Right renal pelvis (tissue), 4 donors: ENCODE data around the gene LBR. TPM values are rescaled to one million over a fixed set of nuclear protein-coding genes. Genes with fewer than 3 reads are reported as not detected.

Experiments used
- DNase-seq, 4 donors: peaks; one replicate each; pipeline ENCODE4 v3.0.0-alpha.2; 2013; ENCODE audit warnings: low read depth in 4 of 4, low spot score in 3 of 4, missing footprints in 1 of 4
- polyA plus RNA-seq, 4 donors: library from polyadenylated mRNA; unstranded; fragments of 120-200 nt; gene quantifications; one replicate each; pipeline ENCODE4 v1.2.1, GENCODE V29; 2013; ENCODE audit not compliant: insufficient read length in 4 of 4

Gene LBR
- polyA plus RNA-seq, 4 donors = 84.8 to 104 (median 93.6) TPM

- DNase-seq = no peak
Observed at GRCh38 chr1:225425201-225425786, 2.5 kb downstream of the LBR start.

- DNase-seq = no peak
Observed at GRCh38 chr1:225424562-225425200, 3.2 kb downstream of the LBR start.

DNA sequence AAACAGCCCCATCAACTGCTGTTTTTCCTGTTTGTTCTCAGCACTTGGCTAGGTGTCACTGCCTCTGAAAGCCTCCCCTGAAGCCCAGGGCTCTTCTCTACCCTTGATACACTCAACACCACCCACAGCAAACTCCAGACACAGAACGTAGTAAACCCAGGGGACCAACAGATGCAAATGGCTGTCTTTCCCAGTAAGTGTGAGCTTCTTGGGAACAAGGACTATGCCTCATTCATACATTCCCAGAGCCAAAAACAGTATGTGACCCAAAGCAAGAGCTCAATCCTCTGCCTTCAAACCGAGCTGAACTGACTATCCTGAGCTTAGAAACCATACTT lies 4.4 kb downstream of the LBR start:
- no peak for DNase-seq

DNA sequence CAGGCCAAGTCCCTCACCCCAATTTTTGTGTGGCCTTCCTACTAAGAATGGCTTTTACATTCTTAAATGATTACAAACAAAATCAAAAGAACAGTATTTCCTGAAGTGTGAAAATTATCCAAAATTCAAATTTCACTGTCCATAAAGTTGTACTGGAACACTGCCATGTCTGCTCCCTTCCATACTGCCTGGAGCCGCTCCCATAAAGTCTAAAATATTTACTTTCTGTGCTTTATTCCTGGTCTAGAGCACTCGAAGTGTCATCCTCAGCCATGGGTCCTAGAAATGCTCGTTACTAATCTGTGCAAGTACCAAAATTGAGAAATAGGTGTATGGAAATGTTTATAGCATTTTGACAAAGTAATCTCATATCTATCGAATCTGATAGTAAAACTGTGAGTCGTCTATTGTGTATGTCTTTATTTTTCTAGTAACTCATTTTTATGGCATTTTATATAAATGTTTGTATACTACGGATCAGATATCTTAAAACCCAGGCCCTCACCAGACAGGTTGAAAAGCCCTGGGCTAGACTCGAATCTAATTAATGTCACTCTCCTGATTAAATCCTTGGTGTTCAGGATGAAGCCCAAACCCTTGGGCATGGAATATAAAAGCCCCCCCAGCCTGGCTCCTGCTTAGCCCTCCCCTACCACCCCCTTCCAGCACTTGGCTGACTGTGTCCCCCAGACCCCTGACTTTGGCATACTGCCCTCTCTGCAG lies 4.9 kb downstream of the LBR start:
- DNase-seq = no peak

- DNase-seq = no peak
Observed at GRCh38 chr1:225422031-225422605, 5.7 kb downstream of the LBR start.

DNA sequence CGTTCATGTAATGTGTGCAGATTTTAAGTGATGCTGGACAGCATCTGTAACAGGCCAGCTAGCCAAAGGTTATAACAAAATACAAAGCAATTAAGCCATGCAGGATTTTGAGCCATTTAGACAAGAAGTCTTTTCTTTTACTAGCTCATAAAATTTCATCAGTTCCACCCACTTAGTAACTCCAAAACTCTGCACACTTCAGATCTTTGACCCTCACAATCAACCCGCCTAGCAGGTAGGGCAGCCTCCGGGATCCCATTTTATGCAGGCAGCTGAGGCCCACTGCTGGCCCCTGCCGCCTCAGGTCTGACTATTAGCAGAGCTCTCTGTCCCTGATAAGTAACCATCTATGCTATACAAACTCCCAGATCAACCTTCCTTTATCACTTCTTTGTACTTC lies 9.2 kb downstream of the LBR start:
- no peak for DNase-seq

DNA sequence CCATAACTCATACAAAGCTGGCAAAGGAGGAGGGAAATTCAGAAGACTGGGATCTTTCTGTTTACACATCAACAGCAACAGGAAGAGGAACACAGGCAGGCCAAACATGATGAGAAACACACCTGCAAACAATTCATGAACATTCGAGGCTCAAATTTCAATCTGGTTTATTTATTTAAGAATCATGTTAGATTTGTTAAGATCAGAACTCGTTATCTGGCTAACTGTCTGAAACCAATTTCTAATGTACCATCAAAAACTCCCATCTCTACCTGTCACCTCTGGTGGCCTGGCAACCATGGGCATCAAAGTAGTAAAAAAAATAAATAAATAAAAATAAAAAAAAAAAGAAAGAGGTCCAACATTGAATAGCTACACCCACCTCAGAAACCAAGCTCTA lies 9.8 kb downstream of the LBR start:
- no peak for DNase-seq

DNA sequence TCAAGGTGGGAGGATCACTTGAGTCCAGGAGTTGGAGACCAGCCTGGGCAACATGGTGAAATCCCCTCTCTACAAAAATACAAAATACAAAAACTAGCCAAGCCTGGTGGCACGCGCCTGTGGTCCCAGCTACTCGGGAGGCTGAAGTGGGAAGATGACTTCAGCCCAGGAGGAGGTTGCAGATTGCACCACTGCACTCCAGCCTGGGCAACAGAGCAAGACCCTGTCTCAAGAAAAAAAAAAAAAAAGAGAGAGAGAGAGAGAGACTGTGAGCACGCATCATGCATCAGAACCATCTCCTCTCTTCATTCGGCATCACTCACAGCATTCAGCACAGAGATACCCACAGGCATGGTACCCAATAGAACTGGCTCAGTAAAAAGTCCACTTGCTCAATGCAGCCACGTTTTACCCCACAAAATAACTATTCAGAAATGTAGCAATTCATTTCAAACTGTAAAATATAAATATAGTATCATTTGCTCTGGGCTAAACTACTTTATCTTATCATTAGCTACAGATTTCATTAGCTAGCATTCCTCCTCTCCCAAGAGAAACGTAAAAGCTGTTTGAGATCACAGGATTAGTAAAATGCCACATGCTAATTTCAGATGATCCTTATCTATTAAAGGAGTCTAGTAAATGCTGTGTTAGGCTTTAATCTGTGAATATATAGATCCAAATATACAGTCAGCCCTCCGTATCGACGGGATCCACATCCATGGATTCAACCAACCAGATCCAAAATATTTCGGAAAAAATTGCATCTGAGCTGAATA lies 11.7 kb downstream of the LBR start:
- no peak for DNase-seq

GRCh38 chr1:225415307-225415706 lies 12.5 kb downstream of the LBR start:
- DNase-seq = no peak

GRCh38 chr1:225413708-225414375 lies 14.0 kb downstream of the LBR start:
- no peak for DNase-seq

GRCh38 chr1:225412803-225413351 lies 15.0 kb downstream of the LBR start:
- peak in 1 of 4 donors; percentile 33 for DNase-seq

GRCh38 chr1:225412321-225412720 lies 15.5 kb downstream of the LBR start:
- DNase-seq = no peak

DNA sequence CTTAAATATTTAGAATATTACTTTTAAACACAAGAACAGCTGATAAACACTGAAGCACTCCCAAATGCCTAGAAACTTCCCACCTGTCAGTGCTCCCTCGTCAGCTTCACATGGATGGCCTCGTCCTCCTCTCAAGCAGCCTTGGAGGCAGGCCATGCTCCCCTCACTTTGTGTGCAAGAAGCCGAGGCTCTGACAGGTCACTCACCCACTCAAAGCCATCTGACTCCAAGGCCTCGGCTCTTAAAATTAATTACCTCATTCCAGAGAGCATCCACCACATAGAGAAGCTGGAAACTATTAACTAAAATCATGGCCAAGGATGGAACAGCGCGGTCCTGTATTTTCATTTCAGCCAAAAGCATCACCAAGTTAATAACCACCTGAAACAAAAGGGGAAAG lies 17.8 kb downstream of the LBR start:
- no peak for DNase-seq

DNA sequence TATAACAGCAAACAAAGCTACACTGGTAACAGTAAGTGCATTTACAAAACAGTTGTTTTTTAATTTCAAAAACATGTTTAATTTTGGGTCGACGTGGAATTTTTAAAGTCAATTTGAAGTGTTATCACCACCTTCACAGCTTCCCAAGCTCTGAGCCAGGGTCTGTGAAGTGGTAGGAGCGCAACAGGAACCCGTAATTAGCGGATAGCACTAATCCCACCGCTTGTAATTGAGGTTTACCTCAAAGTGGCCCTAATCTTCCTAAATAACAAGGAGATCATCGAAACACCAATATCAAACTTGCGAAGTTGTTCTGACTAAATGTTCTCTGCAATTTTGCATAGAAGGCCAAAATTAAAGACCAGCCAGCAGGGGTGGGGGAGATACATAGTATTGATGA lies 18.8 kb downstream of the LBR start:
- DNase-seq = no peak

GRCh38 chr1:225408249-225408648 lies 19.6 kb downstream of the LBR start:
- no peak for DNase-seq

- no peak for DNase-seq
Observed at GRCh38 chr1:225407755-225408154, 20.1 kb downstream of the LBR start.

DNA sequence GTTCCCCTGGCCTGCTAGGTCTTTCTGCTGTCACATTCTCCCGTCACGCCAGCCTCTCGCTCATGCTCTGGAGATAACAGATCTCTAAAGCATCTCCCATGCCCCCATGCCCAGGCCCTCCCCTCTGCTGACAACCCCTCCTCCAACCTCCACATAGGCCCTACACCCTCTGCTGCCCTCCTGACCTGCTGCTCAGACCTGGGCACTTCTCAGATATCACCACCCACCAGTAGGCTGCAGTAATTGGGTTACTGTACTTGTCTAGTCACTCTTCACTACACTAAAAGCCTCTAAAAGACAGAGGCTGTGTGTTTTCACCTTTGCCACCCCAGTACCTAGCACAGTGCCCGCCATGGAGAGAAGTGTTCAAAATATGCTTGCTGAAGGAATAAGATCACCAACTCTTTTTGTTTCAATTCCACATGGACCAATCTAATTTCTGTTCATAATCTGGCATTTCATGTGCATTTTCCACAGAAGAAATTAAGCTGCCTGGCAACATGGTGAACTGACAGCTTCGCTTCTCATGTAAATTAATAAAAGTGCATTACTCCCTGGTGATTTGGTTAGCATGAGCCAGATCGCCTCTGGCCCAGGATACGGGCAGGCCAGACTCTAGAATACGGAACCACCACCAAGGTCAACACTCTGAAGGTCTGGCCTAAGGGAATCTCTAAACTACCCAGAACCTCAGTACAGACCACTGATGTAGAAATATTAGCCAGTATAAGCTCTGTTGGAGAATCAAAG lies 20.7 kb downstream of the LBR start:
- DNase-seq = no peak

DNA sequence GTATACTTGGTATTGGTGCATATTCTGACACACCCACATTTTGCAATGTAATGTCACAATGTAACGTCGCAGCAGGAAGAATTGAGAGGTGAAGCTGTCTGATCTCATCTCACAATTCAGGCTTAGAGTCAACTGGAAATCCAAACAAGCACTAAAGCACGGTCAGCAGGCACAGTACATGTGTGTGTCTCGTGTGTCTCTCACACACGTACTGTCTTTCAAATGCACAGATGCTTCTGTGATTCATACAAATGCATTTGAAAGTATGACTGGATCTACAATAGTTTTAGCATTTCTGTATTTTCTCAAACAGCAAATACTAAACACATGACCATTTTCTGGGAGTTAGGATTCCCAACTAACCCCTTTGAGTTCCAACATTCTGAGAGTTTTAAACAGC lies 26.9 kb downstream of the LBR start:
- no peak for DNase-seq

GRCh38 chr1:225396357-225396756 lies 31.5 kb downstream of the LBR start:
- no peak for DNase-seq

DNA sequence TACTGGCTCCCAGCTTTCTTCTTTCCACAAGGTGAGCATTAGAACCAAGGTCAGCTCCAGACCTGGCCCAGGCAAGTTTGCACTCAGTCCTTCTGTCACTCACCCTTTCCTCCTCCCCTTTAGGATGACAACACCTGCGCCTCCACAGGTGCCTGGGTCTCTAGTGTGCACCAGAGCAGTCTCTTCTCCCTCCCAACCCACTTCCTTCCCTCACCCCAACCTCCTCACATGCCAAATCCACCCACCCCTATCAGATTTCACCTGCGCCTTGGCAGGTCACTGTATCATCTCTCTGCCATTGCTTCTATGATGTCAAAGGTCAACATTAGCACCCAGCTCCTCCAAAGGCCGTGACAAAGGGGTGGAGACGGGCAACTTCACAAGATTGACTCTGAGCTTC lies 38.0 kb downstream of the LBR start:
- no peak for DNase-seq
